Subcutaneous preadipocyte (primary cell): Measurements from ENCODE around the gene PTCD1. TPM values are rescaled to one million over a fixed set of nuclear protein-coding genes. Genes with fewer than 3 reads are reported as not detected.

Experiments
- total RNA-seq: library from RNA; depleted of rRNA; stranded (reverse); fragments of >200 nt; gene quantifications from 2 replicates; pipeline ENCODE4 v1.2.3, GENCODE V29; 2012

PTCD1 gene, protein sequence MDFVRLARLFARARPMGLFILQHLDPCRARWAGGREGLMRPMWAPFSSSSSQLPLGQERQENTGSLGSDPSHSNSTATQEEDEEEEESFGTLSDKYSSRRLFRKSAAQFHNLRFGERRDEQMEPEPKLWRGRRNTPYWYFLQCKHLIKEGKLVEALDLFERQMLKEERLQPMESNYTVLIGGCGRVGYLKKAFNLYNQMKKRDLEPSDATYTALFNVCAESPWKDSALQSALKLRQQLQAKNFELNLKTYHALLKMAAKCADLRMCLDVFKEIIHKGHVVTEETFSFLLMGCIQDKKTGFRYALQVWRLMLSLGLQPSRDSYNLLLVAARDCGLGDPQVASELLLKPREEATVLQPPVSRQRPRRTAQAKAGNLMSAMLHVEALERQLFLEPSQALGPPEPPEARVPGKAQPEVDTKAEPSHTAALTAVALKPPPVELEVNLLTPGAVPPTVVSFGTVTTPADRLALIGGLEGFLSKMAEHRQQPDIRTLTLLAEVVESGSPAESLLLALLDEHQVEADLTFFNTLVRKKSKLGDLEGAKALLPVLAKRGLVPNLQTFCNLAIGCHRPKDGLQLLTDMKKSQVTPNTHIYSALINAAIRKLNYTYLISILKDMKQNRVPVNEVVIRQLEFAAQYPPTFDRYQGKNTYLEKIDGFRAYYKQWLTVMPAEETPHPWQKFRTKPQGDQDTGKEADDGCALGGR
- total RNA-seq: 7.0 and 8.6 TPM in 2 replicates

DNA sequence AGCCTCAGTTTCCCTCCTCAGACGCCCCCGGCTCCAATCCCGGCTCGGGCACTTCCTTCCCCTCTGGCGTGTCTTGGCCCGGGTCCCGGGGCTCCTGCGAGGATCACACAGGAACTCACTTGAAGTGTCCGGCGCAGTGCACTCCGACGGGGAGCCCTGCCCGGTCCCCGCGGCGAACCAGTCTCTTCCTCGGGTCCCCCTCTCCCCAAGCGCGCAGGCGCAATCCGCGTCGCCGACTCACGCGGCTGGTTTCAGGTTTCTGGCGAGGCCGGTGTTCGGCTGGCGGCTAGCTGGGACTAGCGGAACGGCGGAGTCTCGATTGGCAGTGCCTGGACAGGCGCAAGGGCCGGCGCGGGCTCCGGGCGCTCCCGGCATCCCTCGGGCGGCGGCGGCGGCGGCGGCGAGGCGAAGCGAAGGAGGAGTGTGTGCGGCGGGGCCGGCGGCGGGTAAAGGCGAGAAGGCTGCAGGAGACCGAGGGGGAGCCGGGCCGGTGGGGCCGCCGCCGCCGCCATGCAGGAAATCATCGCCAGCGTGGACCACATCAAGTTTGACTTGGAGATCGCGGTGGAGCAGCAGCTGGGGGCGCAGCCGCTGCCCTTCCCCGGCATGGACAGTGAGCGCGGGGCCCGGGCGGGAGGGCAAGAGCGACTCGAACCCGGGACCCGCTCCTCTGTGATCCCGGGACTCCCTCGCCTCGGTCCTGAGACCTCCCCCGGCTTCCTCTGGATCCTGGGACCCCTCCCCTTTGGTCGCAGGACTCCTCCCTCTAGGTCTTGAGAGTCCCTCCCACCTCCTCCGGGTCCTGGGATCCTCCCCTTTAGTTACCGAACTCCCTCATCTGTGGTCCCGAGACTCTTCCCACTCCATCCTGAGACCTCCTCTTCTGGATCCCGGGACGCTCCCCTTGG, at the start of gene PTCD1, which contains the start of gene CPSF4:
PTCD1 (minus strand) TSS at position 226 of the 908 bp plus-strand sequence. CDS start 3,556 bp downstream, outside the sequence.
CPSF4 (plus strand) TSS at position 371 of the 908 bp plus-strand sequence; CDS start at position 511, 140 bp downstream.

DNA sequence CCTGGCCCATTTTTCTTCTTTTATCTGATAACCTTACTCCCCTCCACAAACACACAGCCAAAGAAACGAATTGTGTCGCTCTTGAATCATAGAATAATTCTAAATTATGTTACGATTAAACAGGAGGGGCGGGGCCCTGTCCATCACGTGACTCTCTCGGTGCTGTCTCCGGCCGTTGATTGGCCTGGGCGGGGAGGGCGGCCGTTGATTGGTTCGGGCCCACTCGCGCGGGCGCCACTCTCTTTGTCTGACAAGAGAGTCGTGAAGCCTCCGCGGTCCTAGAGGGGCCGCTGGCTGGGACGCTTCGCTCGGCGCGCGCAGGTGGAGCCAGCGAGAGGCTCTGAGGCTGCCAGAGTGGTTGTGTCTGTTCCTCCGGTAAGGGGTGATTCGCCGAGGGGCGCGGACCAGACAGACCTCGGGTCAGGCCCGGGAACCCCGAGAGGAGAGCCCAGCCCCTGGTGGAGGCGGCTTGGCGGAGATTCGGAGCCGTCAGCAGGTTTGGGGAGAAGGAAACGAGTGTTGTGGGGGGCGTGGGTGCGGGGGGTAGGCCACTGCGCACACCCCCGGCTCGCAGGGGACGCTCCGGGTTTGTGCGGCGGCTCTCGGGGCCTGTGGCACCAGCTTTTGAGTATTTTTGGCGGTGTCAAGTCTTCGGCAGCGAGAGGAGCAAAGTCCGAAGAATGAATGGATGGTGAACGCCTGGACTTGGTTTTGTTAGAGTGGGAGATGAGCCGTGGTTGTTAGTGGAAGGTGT, 34.1 kb upstream of the PTCD1 start, which contains the start of gene ZNF789:
ZNF789 (plus strand) TSS at position 330 of the 754 bp plus-strand sequence. CDS start 3,567 bp downstream, outside the sequence.

DNA sequence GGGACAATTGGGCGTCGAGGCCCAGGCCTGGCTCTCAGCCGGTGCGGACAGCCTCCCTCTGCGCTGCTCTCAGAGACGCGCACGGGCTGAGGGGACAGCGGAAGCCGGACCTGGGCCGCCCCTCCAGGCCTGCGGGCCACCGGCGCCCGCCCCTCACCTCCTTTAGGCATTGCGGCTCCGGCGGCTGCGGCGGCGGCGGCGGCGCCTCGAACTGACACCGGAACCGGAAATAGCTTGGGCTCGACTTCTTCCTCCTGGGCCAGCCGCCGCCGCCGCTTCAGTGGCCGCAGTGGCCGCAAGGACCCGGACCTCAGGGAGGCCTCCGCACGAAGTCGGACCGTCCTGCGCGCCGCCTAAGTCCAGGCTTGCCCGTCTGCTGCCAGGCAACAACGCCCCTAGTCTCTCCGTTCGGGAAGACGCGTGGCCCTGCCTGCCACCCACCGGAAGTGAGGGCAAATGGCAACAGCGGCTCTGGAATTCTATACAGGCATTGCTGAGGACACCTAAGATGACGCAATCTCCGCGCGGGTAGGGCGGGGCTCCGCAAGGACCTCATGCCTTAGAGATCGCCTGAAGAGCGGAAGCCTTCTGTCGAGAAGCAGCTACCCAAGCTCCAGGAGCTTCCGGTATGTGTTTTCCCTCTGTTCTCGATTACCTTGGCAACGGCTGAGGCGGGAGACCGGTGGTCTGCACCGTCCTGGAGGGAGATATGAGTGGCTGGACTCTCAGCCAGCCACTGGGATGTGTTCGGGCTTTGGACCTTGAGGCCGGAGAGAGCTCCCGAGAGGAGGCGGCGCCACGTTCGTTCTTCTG, 30.0 kb downstream of the PTCD1 start, which contains the start of the genes BUD31 and PDAP1:
BUD31 (plus strand) TSS at position 591 of the 813 bp plus-strand sequence. CDS start 2,124 bp downstream, outside the sequence.
PDAP1 (minus strand) TSS at position 219 of the 813 bp plus-strand sequence; CDS start at position 170, 49 bp downstream.

DNA sequence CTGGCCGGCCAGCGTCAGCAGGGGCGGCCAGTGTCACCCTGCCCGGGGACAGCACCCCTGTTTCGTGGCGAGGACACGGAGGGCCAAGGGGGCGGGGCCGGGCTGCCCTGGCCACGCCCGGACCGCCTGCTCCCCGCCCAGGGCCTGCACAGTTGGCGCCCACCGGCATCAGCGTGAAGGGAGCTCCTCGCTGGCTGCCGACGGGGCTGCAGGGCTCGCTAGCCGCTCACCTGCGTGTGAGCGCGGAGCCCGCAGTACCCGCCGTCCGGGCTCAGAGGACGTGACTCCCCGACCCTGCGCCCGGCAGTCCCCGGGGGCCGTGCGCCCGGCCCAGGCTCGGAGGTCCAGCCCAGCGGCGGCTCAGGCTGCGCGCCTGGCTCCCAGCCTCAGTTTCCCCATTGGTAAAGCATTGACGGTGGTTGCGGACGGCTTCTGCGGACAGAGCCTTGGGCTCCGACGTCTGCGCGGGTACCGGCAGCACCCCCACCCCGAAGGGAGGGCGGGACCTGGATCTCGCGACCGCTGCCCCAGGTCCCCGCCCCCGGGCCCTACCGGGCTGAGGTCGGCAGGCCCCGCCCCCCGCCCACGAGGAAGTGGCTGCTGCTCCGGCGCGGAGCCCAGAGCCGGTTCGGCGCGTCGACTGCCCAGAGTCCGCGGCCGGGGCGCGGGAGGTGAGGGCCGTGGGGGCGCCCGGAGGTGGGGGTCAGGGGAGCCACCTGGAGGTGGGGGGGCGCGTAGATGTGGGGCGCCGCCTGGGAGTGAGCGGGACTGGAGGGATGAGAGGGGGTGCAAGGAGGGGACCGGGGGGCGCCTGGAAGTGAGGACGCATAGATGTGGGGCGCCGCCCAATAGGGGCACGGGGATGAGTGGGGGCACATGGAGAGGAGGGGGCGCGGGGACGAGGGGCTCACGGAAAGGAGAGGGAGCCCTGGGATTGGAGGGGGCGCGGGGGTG, 64.2 kb downstream of the PTCD1 start, which contains the start of gene ARPC1B:
ARPC1B (plus strand) TSS at position 620 of the 954 bp plus-strand sequence. CDS start 10,985 bp downstream, outside the sequence.

Other genes starting within 250 kb of the PTCD1 start
- not detected in 2 replicates for gene KPNA7, start 230.7 kb downstream of the PTCD1 start, total RNA-seq
- not detected in 2 replicates for gene MYH16, start 166.0 kb downstream of the PTCD1 start, total RNA-seq
- 248 and 279 TPM in 2 replicates for gene ARPC1A, start 112.9 kb downstream of the PTCD1 start, total RNA-seq
- gene ARPC1B, start 64.1 kb downstream of the PTCD1 start, total RNA-seq: 311 and 344 TPM in 2 replicates
- 39.7 and 40.3 TPM in 2 replicates for gene PDAP1, start 30.2 kb downstream of the PTCD1 start, total RNA-seq
- gene BUD31, start 29.8 kb downstream of the PTCD1 start, total RNA-seq: 78.8 and 101 TPM in 2 replicates
- gene CPSF4, start 145 bp upstream of the PTCD1 start, total RNA-seq: 31.6 and 46.7 TPM in 2 replicates
- gene ATP5MF, start 27.4 kb upstream of the PTCD1 start, total RNA-seq: 325 and 566 TPM in 2 replicates
- 6.6 and 6.8 TPM in 2 replicates for gene ZNF789, start 34.1 kb upstream of the PTCD1 start, total RNA-seq
- gene ZNF394, start 61.5 kb upstream of the PTCD1 start, total RNA-seq: 19.5 and 27.2 TPM in 2 replicates
- gene ZKSCAN5, start 65.9 kb upstream of the PTCD1 start, total RNA-seq: 8.8 and 13.1 TPM in 2 replicates
- gene FAM200A, start 113.3 kb upstream of the PTCD1 start, total RNA-seq: 6.6 and 7.2 TPM in 2 replicates
- gene ZNF655, start 119.8 kb upstream of the PTCD1 start, total RNA-seq: 55.5 and 71.0 TPM in 2 replicates
- 0.39 and 0.73 TPM in 2 replicates for gene TMEM225B, start 159.5 kb upstream of the PTCD1 start, total RNA-seq
- 8.8 and 9.2 TPM in 2 replicates for gene ZSCAN25, start 178.1 kb upstream of the PTCD1 start, total RNA-seq
- gene CYP3A5, start 241.2 kb upstream of the PTCD1 start, total RNA-seq: 2.0 and 4.0 TPM in 2 replicates